Measurements from ENCODE around the gene MYBPC2. TPM values are rescaled to one million over a fixed set of nuclear protein-coding genes. Genes with fewer than 3 reads are reported as not detected.

MYBPC2 gene
- total RNA-seq, 1 donor from 2014 or later, result not detected

GRCh38 chr19:50422397-50423278 lies 10.1 kb upstream of the MYBPC2 start:
- no peaks in the 10 kb centered on the region for H3K36me3 Mint-ChIP-seq (ENCODE audit: low read depth, unreplicated experiment)
- Histone ChIP-seq H3K9ac (ENCODE audit: low read length) (no peak overlapping the region), H4K20me1 (ENCODE audit: insufficient read depth, low read length) (no peaks in the 10 kb centered on the region), H3K4me2 (ENCODE audit: low read length) (no peak overlapping the region), H3K4me3 (ENCODE audit: insufficient read depth, low read depth, low read length) (no peak overlapping the region), H3K27ac (ENCODE audit: low read depth, low read length) (no peak overlapping the region), H3K79me2 (ENCODE audit: insufficient read depth, low read length) (no peaks in the 10 kb centered on the region), H3K27me3 (ENCODE audit: insufficient read depth, low read length) (peaks cover 16% of the 10 kb centered on the region), H3K36me3 (ENCODE audit: insufficient read depth, low read length) (no peaks in the 10 kb centered on the region), H3K9me3 (ENCODE audit: insufficient read depth, low read depth, low read length) (no peaks in the 10 kb centered on the region), H3K4me1 (ENCODE audit: insufficient read depth, low read length) (no peaks in the 10 kb centered on the region), H2AFZ (ENCODE audit: low read depth, low read length) (no peak overlapping the region)
- H3K27ac Mint-ChIP-seq (ENCODE audit: unreplicated experiment), result no peak overlapping the region
- no peak for TF ChIP-seq EZH2 (IDR thresholded peaks at IDR 0.05; ENCODE audit: insufficient read depth, low read length)
- no peak for TF ChIP-seq CTCF (IDR thresholded peaks at IDR 0.05; ENCODE audit: insufficient read depth, low read depth, low read length)
- no peak overlapping the region for H3K4me3 Mint-ChIP-seq (ENCODE audit: unreplicated experiment)
- H3K4me1 Mint-ChIP-seq (ENCODE audit: low read depth, unreplicated experiment), result no peaks in the 10 kb centered on the region
- DNase-seq (ENCODE audit: low read depth) (no peak), FAIRE-seq (no peak)
- peaks cover 21% of the 10 kb centered on the region for H3K27me3 Mint-ChIP-seq (ENCODE audit: low read depth, unreplicated experiment)
- H3K9me3 Mint-ChIP-seq (ENCODE audit: unreplicated experiment), result peaks cover 5% of the 10 kb centered on the region

- H3K27ac Mint-ChIP-seq (ENCODE audit: unreplicated experiment), result no peak overlapping the region
- Histone ChIP-seq H3K27ac (ENCODE audit: low read depth, low read length) (no peak overlapping the region), H3K36me3 (ENCODE audit: insufficient read depth, low read length) (no peaks in the 10 kb centered on the region), H2AFZ (ENCODE audit: low read depth, low read length) (no peak overlapping the region), H3K9me3 (ENCODE audit: insufficient read depth, low read depth, low read length) (no peaks in the 10 kb centered on the region), H3K79me2 (ENCODE audit: insufficient read depth, low read length) (no peaks in the 10 kb centered on the region), H3K4me2 (ENCODE audit: low read length) (no peak overlapping the region), H3K4me1 (ENCODE audit: insufficient read depth, low read length) (peaks cover 2% of the 10 kb centered on the region), H4K20me1 (ENCODE audit: insufficient read depth, low read length) (no peaks in the 10 kb centered on the region), H3K9ac (ENCODE audit: low read length) (no peak overlapping the region), H3K4me3 (ENCODE audit: insufficient read depth, low read depth, low read length) (no peak overlapping the region), H3K27me3 (ENCODE audit: insufficient read depth, low read length) (peaks cover 17% of the 10 kb centered on the region)
- DNase-seq (ENCODE audit: low read depth), result no peak
- H3K9me3 Mint-ChIP-seq (ENCODE audit: unreplicated experiment), result peaks cover 5% of the 10 kb centered on the region
- H3K27me3 Mint-ChIP-seq (ENCODE audit: low read depth, unreplicated experiment), result peaks cover 18% of the 10 kb centered on the region
- no peaks in the 10 kb centered on the region for H3K36me3 Mint-ChIP-seq (ENCODE audit: low read depth, unreplicated experiment)
- FAIRE-seq, result no peak
- TF ChIP-seq EZH2 (IDR thresholded peaks at IDR 0.05; ENCODE audit: insufficient read depth, low read length), result no peak
- TF ChIP-seq CTCF (IDR thresholded peaks at IDR 0.05; ENCODE audit: insufficient read depth, low read depth, low read length), result no peak
- no peaks in the 10 kb centered on the region for H3K4me1 Mint-ChIP-seq (ENCODE audit: low read depth, unreplicated experiment)
- H3K4me3 Mint-ChIP-seq (ENCODE audit: unreplicated experiment), result no peak overlapping the region
These were observed 9.2 kb upstream of the MYBPC2 start for GRCh38 chr19:50423279-50424113.
